GM21360 (cell line): Measurements from ENCODE around the gene SNIP1.
"Not testable (repeated sequence)": the region's sequence is repeated elsewhere in the genome, so short reads cannot be mapped to it uniquely, and the experiment has no call there.

Source experiments
- ATAC-seq: cut with Tn5 transposase; IDR thresholded peaks from one replicate; pipeline ENCODE4 v1.9.1; 2021; ENCODE audit warnings: mild to moderate bottlenecking, moderate library complexity; ENCODE audit not compliant: unreplicated experiment

SNIP1 gene

GRCh38 chr1:37559957-37560379 lies 5.9 kb upstream of the SNIP1 start:
- not testable (repeated sequence) for ATAC-seq

GRCh38 chr1:37559080-37559479 lies 5.0 kb upstream of the SNIP1 start:
- ATAC-seq = no peak

GRCh38 chr1:37558411-37558810 lies 4.3 kb upstream of the SNIP1 start:
- ATAC-seq = no peak

GRCh38 chr1:37557402-37557801 lies 3.3 kb upstream of the SNIP1 start:
- ATAC-seq = no peak

GRCh38 chr1:37556712-37557196 lies 2.7 kb upstream of the SNIP1 start, which contains the start of gene DNALI1:
Gene DNALI1 (plus strand): TSS chr1:37556940. CDS start chr1:37556995, 55 bp downstream.
- ATAC-seq = no peak

GRCh38 chr1:37553598-37553926 lies 531 bp downstream of the SNIP1 start:
- no peak for ATAC-seq

GRCh38 chr1:37549341-37549740 lies 4.8 kb downstream of the SNIP1 start:
- no peak for ATAC-seq

- ATAC-seq = no peak
These were observed 9.1 kb downstream of the SNIP1 start for GRCh38 chr1:37545019-37545418.

GRCh38 chr1:37544530-37544929 lies 9.6 kb downstream of the SNIP1 start:
- ATAC-seq = no peak

GRCh38 chr1:37540036-37540785 lies 13.9 kb downstream of the SNIP1 start:
- no peak for ATAC-seq

- ATAC-seq = not testable (repeated sequence)
These were observed 14.9 kb downstream of the SNIP1 start for GRCh38 chr1:37539154-37539553.

GRCh38 chr1:37537378-37537777 lies 16.7 kb downstream of the SNIP1 start:
- ATAC-seq = no peak

- no peak for ATAC-seq
These were observed 20.6 kb downstream of the SNIP1 start for GRCh38 chr1:37533317-37534093.

GRCh38 chr1:37532418-37533156 lies 21.5 kb downstream of the SNIP1 start:
- ATAC-seq = not testable (repeated sequence)

GRCh38 chr1:37529888-37530287 lies 24.2 kb downstream of the SNIP1 start:
- ATAC-seq = not testable (repeated sequence)

GRCh38 chr1:37519613-37520012 lies 34.5 kb downstream of the SNIP1 start:
- ATAC-seq = no peak

- ATAC-seq = not testable (repeated sequence)
These were observed 35.2 kb downstream of the SNIP1 start for GRCh38 chr1:37518929-37519328.

GRCh38 chr1:37518241-37518640 lies 35.9 kb downstream of the SNIP1 start:
- not testable (repeated sequence) for ATAC-seq

- ATAC-seq = no peak
These were observed 36.5 kb downstream of the SNIP1 start for GRCh38 chr1:37517569-37517968.

GRCh38 chr1:37515185-37516034 lies 38.7 kb downstream of the SNIP1 start:
- peak; percentile 3 for ATAC-seq
